Hypothalamus (tissue), 51 donors: ENCODE results near the gene C1QL2.

ENCODE experiments used
- DNase-seq, 51 donors: peaks; one replicate each; lab custom pipeline; 2025; lab: John Stamatoyannopoulos, UW

The C1QL2 gene

GRCh38 chr2:119109866-119110265 is 48.7 kb downstream of the C1QL2 start:
- DNase-seq: no peak

GRCh38 chr2:119108186-119108585 is 50.4 kb downstream of the C1QL2 start:
- no peak for DNase-seq

- DNase-seq: peak in 12 of 51 donors; percentile 1 to 56 (median 6)
Observed at GRCh38 chr2:119106301-119106897, 52.2 kb downstream of the C1QL2 start.
